Esophagus squamous epithelium (tissue), 5 donors: ENCODE measurements around the gene UPF1. TPM values are rescaled to one million over a fixed set of nuclear protein-coding genes. Genes with fewer than 3 reads are reported as not detected.

Experiments used
- DNase-seq: peaks from one replicate; lab custom pipeline; 2025; lab: John Stamatoyannopoulos, UW
- H3K27ac ChIP-seq, 4 donors: fragments of 200-600 bp; sonication (generic); one replicate each; pipeline ENCODE4 v1.5.1; 2016 to 2019; ENCODE audit warnings: mild to moderate bottlenecking in 1 of 4
- H3K27me3 ChIP-seq, 4 donors: fragments of 200-600 bp; sonication (generic); 1 replicate in 3 of 4; 2 replicates in 1 of 4; pipeline versions ENCODE4 v1.5.1 to v1.6.0; 2017 to 2021; ENCODE audit warnings: antibody characterized with exemption in 1 of 4
- H3K36me3 ChIP-seq, 3 donors: fragments of 200-600 bp; sonication (generic); one replicate each; pipeline ENCODE4 v1.5.1; 2016 to 2019
- H3K4me1 ChIP-seq, 3 donors: fragments of 200-600 bp; sonication (generic); one replicate each; pipeline ENCODE4 v1.5.1; 2017 to 2019
- H3K4me3 ChIP-seq, 4 donors: fragments of 200-600 bp; sonication (generic); 1 replicate in 3 of 4; 2 replicates in 1 of 4; pipeline ENCODE4 v1.5.1; 2016 to 2019; ENCODE audit warnings: mild to moderate bottlenecking in 2 of 4, moderate library complexity in 1 of 4
- H3K9me3 ChIP-seq, 3 donors: fragments of 200-600 bp; sonication (generic); one replicate each; pipeline ENCODE4 v1.5.1; 2016 to 2019
- CTCF ChIP-seq, 6 experiments: fragments of 450-650 bp in 4 of 6; fragments of 200-600 bp in 2 of 6; sonication (generic) in 2 of 6; IDR thresholded peaks; one replicate each; pipeline ENCODE4 v1.5.1; 2016 to 2019; ENCODE audit warnings: antibody characterized with exemption in 6 of 6, mild to moderate bottlenecking in 4 of 6, moderate library complexity in 4 of 6
- POLR2A ChIP-seq, 4 donors: fragments of 450-650 bp; IDR thresholded peaks; one replicate each; pipeline ENCODE4 v1.6.1; 2017; ENCODE audit warnings: antibody characterized with exemption in 4 of 4, mild to moderate bottlenecking in 4 of 4, moderate library complexity in 3 of 4
- WGBS, 2 donors: methylation state at CpG; one replicate each; pipeline ENCODE4 v1.1.5; 2018; 5-methylcytosine and 5-hydroxymethylcytosine counted together
- intact Hi-C: fragments of 100-400 bp; cut with DNase I; formaldehyde crosslinking; loops from one replicate; pipeline ENCODE4 v1.15.0; 2022
- total RNA-seq, 4 donors: library from RNA; depleted of rRNA; stranded (reverse); fragments of >200 nt; gene quantifications; one replicate each; pipeline ENCODE4 v1.1.0, GENCODE V29; 2016
- donor health status: DM: yes; HTN: yes; CAD: no.

UPF1 gene
- total RNA-seq, 4 donors from 2014 or later: 31.6 to 69.7 (median 55.6) TPM

- intact Hi-C loops: no loop called here
- DNase-seq: no peak
- peaks cover 0 to 93% (median 1%) of the 10 kb centered on the region in 4 donors for H3K27me3 ChIP-seq
Observed at GRCh38 chr19:18800079-18800478, 31.7 kb upstream of the UPF1 start.

DNA sequence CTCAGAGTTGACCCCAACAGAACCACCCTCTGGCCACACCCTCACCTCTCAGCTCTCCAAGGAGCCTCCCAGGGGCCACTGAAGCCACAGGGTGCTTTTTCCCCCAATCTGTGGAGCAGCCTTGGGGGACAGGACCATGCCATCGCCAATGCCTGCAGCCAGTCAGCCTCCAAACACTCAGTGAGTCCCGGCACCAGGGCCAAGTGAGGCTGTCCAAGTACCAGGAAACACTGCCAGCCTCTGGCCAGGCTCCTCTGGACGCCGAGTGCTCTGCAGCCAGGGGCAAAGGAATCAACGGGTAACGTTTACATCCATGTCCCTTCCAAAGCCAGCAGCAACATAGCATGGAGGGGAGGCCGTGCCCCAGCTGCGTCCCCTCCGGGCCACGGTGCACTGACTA lies 31.1 kb upstream of the UPF1 start:
- Histone ChIP-seq H3K4me3 (no peak overlapping the region), H3K27ac (no peak overlapping the region), H3K36me3 (no peaks in the 10 kb centered on the region), H3K4me1 (peaks cover 0 to 8% (median 2%) of the 10 kb centered on the region in 3 donors), H3K27me3 (peaks cover 0 to 87% (median 0%) of the 10 kb centered on the region in 4 donors), H3K9me3 (no peaks in the 10 kb centered on the region)
- 49 to 70% methylated on average over 4 to 5 of the region's 10 CpGs for WGBS, 2 donors
- no peak for DNase-seq
- TF ChIP-seq POLR2A (IDR thresholded peaks at IDR 0.05) (no peak), CTCF (IDR thresholded peaks at IDR 0.05) (no peak)
- intact Hi-C loops: no loop called here

More at GRCh38 chr19:18800079-18800478, 31.7 kb upstream of the UPF1 start:
- no peaks in the 10 kb centered on the region for H3K36me3 ChIP-seq
- H3K9me3 ChIP-seq: no peaks in the 10 kb centered on the region
- no peak for TF ChIP-seq CTCF (IDR thresholded peaks at IDR 0.05)
- no peak for TF ChIP-seq POLR2A (IDR thresholded peaks at IDR 0.05)
- H3K27ac ChIP-seq: no peak overlapping the region
- H3K4me1 ChIP-seq: peaks cover 0 to 14% (median 5%) of the 10 kb centered on the region in 3 donors
- H3K4me3 ChIP-seq: no peak overlapping the region

- peaks cover 0 to 4% (median 0%) of the 10 kb centered on the region in 3 donors for H3K4me1 ChIP-seq
- no peak overlapping the region for H3K27ac ChIP-seq
- TF ChIP-seq CTCF (IDR thresholded peaks at IDR 0.05): no peak
- no peak for TF ChIP-seq POLR2A (IDR thresholded peaks at IDR 0.05)
- WGBS, 2 donors: 47 to 80% methylated on average over 3 to 7 of the region's 11 CpGs
- H3K9me3 ChIP-seq: no peaks in the 10 kb centered on the region
- no peak for DNase-seq
- H3K4me3 ChIP-seq: no peak overlapping the region
- no peaks in the 10 kb centered on the region for H3K36me3 ChIP-seq
- peaks cover 0 to 70% (median 0%) of the 10 kb centered on the region in 4 donors for H3K27me3 ChIP-seq
- intact Hi-C loops: no loop called here
Observed at GRCh38 chr19:18802354-18802753, 29.4 kb upstream of the UPF1 start.

DNA sequence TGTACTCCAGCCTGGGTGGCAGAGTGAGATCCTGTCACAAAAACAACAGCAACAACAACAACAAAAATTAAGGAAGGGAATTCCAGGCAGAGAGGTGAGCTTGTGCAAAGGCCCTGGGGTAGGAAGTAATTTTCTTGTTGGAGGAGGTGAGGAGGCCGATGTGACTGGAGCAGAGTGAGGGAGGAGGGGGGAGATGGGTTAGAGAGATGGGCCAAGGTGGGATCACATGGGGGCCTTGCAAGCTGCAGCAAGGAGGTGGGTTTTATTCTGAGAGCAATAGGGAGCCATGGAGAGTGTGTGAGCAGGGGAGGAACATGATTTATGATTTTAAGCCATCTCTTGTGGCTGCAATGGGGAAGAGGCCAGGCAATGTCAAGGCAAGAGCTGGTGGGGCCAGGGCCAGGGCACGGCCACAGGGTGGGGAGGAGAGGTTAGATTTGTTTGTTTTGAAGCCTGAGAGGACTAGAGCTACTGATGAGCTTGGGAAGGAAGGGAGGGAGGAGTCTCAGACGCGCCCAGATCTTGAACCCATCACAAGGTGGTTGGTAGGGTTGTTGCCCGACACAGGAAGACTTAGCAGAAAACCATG lies 28.1 kb upstream of the UPF1 start:
- no peak overlapping the region for H3K27ac ChIP-seq
- no peak overlapping the region for H3K4me3 ChIP-seq
- no peaks in the 10 kb centered on the region for H3K9me3 ChIP-seq
- WGBS, 2 donors: 77 to 82% methylated on average over 4 to 5 of the region's 5 CpGs
- H3K27me3 ChIP-seq: peaks cover 0 to 57% (median 0%) of the 10 kb centered on the region in 4 donors
- H3K36me3 ChIP-seq: no peaks in the 10 kb centered on the region
- H3K4me1 ChIP-seq: peaks cover 0 to 5% (median 0%) of the 10 kb centered on the region in 3 donors
- no peak for DNase-seq
- no peak for TF ChIP-seq CTCF (IDR thresholded peaks at IDR 0.05)
- TF ChIP-seq POLR2A (IDR thresholded peaks at IDR 0.05): no peak
- intact Hi-C loops: no loop called here

- Histone ChIP-seq H3K4me1 (peaks cover 0 to 6% (median 2%) of the 10 kb centered on the region in 3 donors), H3K27me3 (peaks cover 0 to 52% (median 0%) of the 10 kb centered on the region in 4 donors), H3K9me3 (no peaks in the 10 kb centered on the region), H3K4me3 (no peak overlapping the region), H3K36me3 (no peaks in the 10 kb centered on the region), H3K27ac (no peak overlapping the region)
- WGBS, 2 donors: 95% methylated on average over 10 of the region's 15 CpGs; no CpG with 5 or more reads in 1 of the 2 donors
- DNase-seq: no peak
- intact Hi-C loops: no loop called here
- no peak for TF ChIP-seq CTCF (IDR thresholded peaks at IDR 0.05)
- TF ChIP-seq POLR2A (IDR thresholded peaks at IDR 0.05): no peak
Observed at GRCh38 chr19:18804139-18804601, 27.6 kb upstream of the UPF1 start.
